GM23338 (cell line): ENCODE measurements around the gene RAB8B.

Source experiments
- CREB1 ChIP-seq: fragments of 250-450 bp; sonication (Bioruptor Pico); IDR thresholded peaks from 2 replicates; pipeline ENCODE4 v1.5.0; 2020; ENCODE audit warnings: low read depth, mild to moderate bottlenecking, moderate library complexity
- EZH2phosphoT487 ChIP-seq: fragments of 200-600 bp; sonication (generic); IDR thresholded peaks from one replicate; pipeline ENCODE4 v1.8.1; 2018; ENCODE audit warnings: antibody characterized with exemption; ENCODE audit not compliant: unreplicated experiment
- ZNF114 ChIP-seq: fragments of 250-450 bp; sonication (Bioruptor Pico); IDR thresholded peaks from 2 replicates; pipeline ENCODE4 v1.5.0; 2020; ENCODE audit warnings: mild to moderate bottlenecking, moderate library complexity
- TF ChIP-seq, protein P1 (sequence below), 2 experiments: fragments of 200-600 bp in 1 of 2; sonication (generic) in 1 of 2; conservative IDR thresholded peaks; 2 replicates each; pipeline versions ENCODE4 v1.5.1 to v1.6.1; 2016 to 2017; ENCODE audit warnings: antibody characterized with exemption in 2 of 2, low read depth in 2 of 2, mild to moderate bottlenecking in 2 of 2, moderate library complexity in 1 of 2

DNA sequence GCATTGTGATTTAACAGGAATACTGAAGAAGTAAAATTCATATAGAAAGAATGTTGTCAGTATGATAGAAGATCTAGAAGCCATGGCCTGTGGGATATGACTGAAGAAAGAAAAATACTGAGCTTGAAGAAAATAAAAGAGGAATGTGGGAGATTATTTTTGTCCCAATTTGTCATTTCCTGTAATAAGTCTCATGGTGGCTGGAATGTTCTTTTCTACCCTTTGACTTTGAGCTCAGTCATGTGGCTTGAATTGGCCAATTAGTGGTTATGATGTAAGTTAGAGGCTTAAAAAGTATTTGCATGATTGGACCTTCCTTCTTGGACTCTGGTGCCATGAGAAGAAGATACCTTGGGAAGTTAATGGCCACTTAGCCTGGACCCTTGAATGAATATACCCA is 102.1 kb downstream of the RAB8B start:
- TF ChIP-seq ZNF114 (CRISPR knock-in tag), result no peak
- TF ChIP-seq EZH2phosphoT487, result no peak
- TF ChIP-seq CREB1 (CRISPR knock-in tag), result no peak
- TF ChIP-seq, protein P1, sequence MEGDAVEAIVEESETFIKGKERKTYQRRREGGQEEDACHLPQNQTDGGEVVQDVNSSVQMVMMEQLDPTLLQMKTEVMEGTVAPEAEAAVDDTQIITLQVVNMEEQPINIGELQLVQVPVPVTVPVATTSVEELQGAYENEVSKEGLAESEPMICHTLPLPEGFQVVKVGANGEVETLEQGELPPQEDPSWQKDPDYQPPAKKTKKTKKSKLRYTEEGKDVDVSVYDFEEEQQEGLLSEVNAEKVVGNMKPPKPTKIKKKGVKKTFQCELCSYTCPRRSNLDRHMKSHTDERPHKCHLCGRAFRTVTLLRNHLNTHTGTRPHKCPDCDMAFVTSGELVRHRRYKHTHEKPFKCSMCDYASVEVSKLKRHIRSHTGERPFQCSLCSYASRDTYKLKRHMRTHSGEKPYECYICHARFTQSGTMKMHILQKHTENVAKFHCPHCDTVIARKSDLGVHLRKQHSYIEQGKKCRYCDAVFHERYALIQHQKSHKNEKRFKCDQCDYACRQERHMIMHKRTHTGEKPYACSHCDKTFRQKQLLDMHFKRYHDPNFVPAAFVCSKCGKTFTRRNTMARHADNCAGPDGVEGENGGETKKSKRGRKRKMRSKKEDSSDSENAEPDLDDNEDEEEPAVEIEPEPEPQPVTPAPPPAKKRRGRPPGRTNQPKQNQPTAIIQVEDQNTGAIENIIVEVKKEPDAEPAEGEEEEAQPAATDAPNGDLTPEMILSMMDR (conservative IDR thresholded peaks at IDR 0.05; ENCODE audit: low read depth in 2 of 2), result no peak
